Fibroblast of mammary gland (primary cell): ENCODE data around the gene COL1A2.

Experiments used
- DNase-seq: peaks from one replicate; pipeline ENCODE4 v3.0.0-alpha.2; 2010; ENCODE audit warnings: low read depth
- H3K4me3 ChIP-seq: 2 replicates; pipeline ENCODE4 v1.5.1; 2011; ENCODE audit warnings: low read depth, mild to moderate bottlenecking, low read length, moderate library complexity; ENCODE audit not compliant: control insufficient read depth
- TF ChIP-seq, protein P1 (sequence below): conservative IDR thresholded peaks from 2 replicates; pipeline ENCODE4 v1.5.1; 2011; ENCODE audit warnings: low read depth, low read length, inconsistent platforms; ENCODE audit not compliant: control insufficient read depth, insufficient read depth

Gene COL1A2

DNA sequence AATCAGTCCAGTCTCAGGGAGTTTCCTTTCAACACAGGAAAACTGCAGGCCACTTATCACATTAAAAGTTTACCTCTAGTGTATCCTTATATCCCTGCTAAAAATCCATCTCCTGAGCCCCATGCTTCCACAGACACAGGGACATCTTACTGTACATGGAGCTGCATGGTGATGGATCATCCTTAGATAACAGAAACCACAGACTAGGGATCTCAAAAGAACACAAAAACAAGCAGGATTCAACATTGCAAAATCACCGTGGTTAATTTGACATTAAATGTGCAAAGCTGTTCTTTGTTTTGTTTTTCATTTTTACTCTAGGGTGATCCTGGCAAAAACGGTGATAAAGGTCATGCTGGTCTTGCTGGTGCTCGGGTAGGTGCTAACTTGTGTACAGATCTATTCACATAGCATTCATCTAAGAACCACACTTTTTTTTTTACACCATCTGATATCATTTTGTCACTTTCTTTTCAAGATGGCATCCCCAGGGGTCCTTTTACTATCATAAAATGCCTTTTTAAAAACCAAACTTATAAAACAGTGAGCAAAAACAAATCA is 18.1 kb downstream of the COL1A2 start:
- H3K4me3 ChIP-seq = no peak overlapping the region
- peak; percentile 69 for DNase-seq
- TF ChIP-seq, protein P1, sequence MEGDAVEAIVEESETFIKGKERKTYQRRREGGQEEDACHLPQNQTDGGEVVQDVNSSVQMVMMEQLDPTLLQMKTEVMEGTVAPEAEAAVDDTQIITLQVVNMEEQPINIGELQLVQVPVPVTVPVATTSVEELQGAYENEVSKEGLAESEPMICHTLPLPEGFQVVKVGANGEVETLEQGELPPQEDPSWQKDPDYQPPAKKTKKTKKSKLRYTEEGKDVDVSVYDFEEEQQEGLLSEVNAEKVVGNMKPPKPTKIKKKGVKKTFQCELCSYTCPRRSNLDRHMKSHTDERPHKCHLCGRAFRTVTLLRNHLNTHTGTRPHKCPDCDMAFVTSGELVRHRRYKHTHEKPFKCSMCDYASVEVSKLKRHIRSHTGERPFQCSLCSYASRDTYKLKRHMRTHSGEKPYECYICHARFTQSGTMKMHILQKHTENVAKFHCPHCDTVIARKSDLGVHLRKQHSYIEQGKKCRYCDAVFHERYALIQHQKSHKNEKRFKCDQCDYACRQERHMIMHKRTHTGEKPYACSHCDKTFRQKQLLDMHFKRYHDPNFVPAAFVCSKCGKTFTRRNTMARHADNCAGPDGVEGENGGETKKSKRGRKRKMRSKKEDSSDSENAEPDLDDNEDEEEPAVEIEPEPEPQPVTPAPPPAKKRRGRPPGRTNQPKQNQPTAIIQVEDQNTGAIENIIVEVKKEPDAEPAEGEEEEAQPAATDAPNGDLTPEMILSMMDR = no peak

DNA sequence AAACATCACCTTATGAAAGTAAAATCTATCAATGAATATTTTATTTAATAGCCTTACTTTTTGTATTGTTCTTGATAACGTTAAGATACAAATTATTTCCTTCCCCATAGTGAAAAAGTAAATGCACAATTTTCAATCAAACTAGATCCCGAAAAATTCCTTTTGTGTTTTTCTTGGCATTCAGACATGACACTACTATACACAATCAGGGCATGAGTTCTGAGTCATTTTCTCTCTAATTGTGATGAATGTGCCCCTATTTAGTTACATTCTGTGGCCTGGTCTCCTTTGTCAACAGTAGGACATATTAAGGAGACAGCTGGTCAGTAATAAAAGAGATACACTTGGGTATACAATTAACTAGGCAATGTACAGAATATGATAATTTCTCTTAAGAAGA is 19.8 kb downstream of the COL1A2 start:
- no peak overlapping the region for H3K4me3 ChIP-seq
- DNase-seq = peak; percentile 82
- TF ChIP-seq, protein P1 = no peak

DNA sequence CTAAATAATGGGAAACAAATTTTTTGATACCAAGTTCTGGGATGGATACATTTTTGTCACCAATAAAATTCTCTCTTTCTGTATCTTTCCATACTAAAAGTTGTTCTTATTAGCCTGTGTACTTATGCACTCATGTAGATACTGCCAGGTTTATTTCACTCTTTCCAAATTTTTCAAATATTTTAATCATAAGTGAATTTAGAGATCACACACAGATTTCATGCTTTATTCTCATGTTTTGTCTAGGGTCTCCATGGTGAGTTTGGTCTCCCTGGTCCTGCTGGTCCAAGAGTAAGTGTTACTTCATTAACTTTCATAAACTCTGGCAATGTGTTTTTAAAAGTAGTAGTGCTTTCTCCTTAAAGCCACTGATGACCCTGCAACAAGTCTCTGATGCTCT is 20.3 kb downstream of the COL1A2 start:
- H3K4me3 ChIP-seq = no peak overlapping the region
- DNase-seq = no peak
- TF ChIP-seq, protein P1 = no peak

DNA sequence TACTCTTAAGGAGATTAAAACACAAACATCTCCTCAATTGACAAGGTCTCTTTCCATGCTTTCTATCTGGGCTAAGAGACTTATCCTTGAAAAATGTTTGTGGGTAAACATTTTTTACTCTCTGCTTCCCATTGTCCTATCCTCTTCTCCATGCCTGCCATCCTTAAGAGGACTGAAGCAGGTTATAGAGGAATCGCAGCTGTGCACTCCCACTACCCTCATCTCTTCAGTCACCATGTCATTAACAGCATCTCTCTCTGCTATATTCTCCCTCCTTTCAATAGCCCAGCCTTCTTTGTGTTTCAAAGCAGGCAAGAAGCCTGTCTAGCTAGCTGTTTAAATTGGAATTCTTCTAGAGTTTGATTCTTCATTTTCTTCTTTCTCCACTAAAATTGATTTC is 22.6 kb downstream of the COL1A2 start:
- no peak overlapping the region for H3K4me3 ChIP-seq
- TF ChIP-seq, protein P1 = no peak
- DNase-seq = no peak

DNA sequence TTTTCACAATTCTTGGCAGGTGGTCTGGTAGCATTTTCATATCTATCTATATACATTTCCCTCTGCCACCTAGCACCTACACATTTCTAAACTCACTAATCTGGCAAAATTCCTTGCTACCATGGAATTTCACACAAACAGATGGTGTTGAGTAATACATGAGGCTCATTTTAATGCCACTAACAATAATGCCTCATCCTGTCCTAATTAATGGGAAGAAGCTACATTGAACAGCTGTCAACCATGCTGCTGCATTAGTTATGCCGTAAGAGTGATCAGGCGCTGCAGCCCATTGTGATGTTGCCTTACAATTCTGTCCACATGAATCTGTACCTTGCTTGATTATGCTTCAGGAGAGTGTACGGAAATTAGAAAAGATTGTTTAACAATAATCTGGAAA is 23.2 kb downstream of the COL1A2 start:
- DNase-seq = no peak
- no peak overlapping the region for H3K4me3 ChIP-seq
- TF ChIP-seq, protein P1 = no peak

DNA sequence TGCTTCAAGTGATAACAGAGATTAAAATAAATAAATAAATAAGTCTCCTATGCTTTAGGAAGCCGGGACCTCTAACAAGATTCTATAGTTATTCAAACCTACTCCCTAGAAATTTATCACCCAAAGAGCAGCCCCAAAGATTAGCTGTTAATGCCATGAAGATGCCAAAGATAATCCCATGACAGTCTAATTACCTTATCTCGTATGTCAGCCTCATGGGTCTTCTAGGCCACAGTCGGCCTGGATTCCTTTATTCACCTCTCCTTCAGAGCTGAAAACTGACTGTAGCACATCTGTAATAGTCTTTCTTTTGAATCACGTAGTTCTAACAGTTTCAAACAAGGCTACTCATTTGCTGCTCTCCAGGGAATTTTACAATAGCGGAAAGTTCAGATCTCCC is 24.2 kb downstream of the COL1A2 start:
- TF ChIP-seq, protein P1 = no peak
- H3K4me3 ChIP-seq = no peak overlapping the region
- peak; percentile 28 for DNase-seq

DNA sequence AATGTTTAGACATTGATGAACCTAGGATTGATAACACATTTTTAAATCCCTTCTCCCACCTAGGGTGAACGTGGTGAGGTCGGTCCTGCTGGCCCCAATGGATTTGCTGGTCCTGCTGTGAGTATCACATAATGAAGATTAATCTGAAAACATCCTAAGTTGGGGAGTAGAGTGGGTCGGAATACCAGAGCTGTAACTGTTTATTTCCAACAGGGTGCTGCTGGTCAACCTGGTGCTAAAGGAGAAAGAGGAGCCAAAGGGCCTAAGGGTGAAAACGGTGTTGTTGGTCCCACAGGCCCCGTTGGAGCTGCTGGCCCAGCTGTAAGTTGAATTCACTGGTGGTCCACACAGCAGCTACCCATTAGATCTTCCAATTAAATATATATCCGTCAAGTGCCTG is 25.6 kb downstream of the COL1A2 start:
- DNase-seq = peak; percentile 43
- TF ChIP-seq, protein P1 = no peak
- no peak overlapping the region for H3K4me3 ChIP-seq
